Lower lobe of right lung (tissue), 2 donors: ENCODE measurements around the gene MRGPRE. TPM values are rescaled to one million over a fixed set of nuclear protein-coding genes. Genes with fewer than 3 reads are reported as not detected.

ENCODE experiments used
- ATAC-seq, 2 donors: fragments of 200-7000 bp; cut with Tn5 transposase; one replicate each; pipeline ENCODE4 v1.9.1; 2020 to 2022; ENCODE audit warnings: mild to moderate bottlenecking in 2 of 2, moderate library complexity in 2 of 2
- DNase-seq: peaks from one replicate; pipeline ENCODE4 v3.0.0-alpha.2; 2020
- H3K27ac ChIP-seq: fragments of 200-600 bp; one replicate; pipeline ENCODE4 v1.8.0; 2022
- H3K27me3 ChIP-seq: fragments of 200-600 bp; one replicate; pipeline ENCODE4 v1.8.0; 2022; ENCODE audit warnings: low read depth
- H3K36me3 ChIP-seq: fragments of 200-600 bp; one replicate; pipeline ENCODE4 v1.8.0; 2022; ENCODE audit warnings: mild to moderate bottlenecking
- H3K4me1 ChIP-seq: fragments of 200-600 bp; one replicate; pipeline ENCODE4 v1.8.0; 2022
- H3K4me3 ChIP-seq: fragments of 200-600 bp; one replicate; pipeline ENCODE4 v1.8.0; 2022; ENCODE audit warnings: mild to moderate bottlenecking
- H3K9me3 ChIP-seq: fragments of 200-600 bp; one replicate; pipeline ENCODE4 v1.8.0; 2022
- CTCF ChIP-seq: fragments of 200-600 bp; IDR thresholded peaks from one replicate; pipeline ENCODE4 v1.8.0; 2022; ENCODE audit warnings: antibody characterized with exemption, mild to moderate bottlenecking
- intact Hi-C: fragments of 100-400 bp; cut with DNase I; formaldehyde crosslinking; loops from one replicate; pipeline ENCODE4 v1.11.0; 2022
- total RNA-seq: library from RNA; stranded (reverse); fragmentation: NEBNext Ultra II Directional; extraction: Animal tissue kit (Norgen Biotek cat#: 25700); gene quantifications from one replicate; pipeline ENCODE4 v1.2.1, GENCODE V29; 2021
- donor health status: DM: no; HTN: yes; CAD: no; lungs with severe emphysema.

Gene MRGPRE
- total RNA-seq, 1 donor from 2014 or later, result not detected

GRCh38 chr11:3200388-3201111, 31.7 kb downstream of the MRGPRE start:
- Histone ChIP-seq H3K4me3 (no peak overlapping the region), H3K4me1 (peaks cover 10% of the 10 kb centered on the region), H3K9me3 (no peaks in the 10 kb centered on the region), H3K36me3 (no peaks in the 10 kb centered on the region), H3K27ac (no peak overlapping the region), H3K27me3 (peaks cover 50% of the 10 kb centered on the region)
- ATAC-seq, result no peak
- DNase-seq, result no peak
- TF ChIP-seq CTCF, result no peak
- intact Hi-C loops, result no loop called here

DNA sequence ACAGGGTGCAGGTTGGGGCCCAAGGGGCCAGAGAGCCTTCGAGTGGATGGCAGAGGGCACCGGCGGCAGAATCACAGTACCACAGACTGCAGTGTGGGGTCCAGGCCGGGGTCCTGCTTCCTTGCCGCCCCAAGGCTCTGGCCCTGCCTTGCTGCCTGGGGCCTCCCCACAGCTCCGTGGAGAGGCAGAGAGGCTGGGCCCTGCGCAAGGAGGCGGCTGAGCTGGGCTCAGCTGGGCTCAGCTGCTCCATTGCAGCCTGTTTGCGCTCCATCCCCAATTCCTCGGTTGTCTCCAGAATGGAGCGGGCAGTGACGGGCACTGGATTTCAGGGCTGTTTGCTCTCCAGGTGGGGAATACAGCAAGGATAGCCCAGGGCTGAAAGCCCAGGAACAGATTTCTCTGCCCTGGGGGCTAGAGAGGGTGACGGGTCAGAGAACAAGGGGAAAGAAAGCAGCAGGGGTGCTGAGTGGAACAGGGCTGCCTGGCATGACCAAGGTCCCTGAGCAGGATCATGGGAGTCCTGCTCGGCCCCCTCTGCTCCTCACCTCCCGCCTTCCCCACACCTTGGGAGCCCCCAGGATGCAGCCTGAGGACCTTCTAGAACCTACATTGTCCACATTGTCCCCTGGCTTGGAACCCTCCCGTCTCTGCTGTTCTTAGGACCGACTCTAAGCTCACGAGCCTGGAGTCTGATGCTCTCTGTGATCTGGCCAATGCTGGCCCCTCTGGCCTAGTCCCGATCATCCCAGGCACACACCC, 32.5 kb downstream of the MRGPRE start:
- no peak for DNase-seq
- Histone ChIP-seq H3K4me3 (no peak overlapping the region), H3K4me1 (peaks cover 10% of the 10 kb centered on the region), H3K36me3 (no peaks in the 10 kb centered on the region), H3K27ac (no peak overlapping the region), H3K9me3 (no peaks in the 10 kb centered on the region), H3K27me3 (peaks cover 52% of the 10 kb centered on the region)
- TF ChIP-seq CTCF, result no peak
- intact Hi-C loops, result no loop called here
- no peak for ATAC-seq

DNA sequence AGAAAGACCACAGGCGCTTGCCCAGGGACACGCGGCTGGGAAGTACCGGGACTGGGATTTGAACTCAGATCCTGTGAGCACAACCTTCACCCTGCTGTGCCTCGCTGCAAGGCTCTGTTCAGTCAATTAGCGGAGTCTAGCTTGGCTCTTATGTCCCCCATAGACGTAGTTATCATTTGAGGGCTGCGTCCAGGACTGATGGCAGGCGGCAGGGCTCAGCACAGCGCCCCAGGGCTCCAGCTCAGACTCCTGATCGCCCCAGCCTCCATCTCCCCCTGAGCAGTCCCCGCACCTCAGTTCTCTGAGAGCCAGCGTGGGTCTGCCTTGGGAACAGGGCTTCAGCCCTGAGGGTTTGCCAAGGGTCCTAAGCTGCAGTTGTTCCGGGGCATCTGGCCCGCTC, 33.4 kb downstream of the MRGPRE start:
- intact Hi-C loops, result no loop called here
- no peak for DNase-seq

DNA sequence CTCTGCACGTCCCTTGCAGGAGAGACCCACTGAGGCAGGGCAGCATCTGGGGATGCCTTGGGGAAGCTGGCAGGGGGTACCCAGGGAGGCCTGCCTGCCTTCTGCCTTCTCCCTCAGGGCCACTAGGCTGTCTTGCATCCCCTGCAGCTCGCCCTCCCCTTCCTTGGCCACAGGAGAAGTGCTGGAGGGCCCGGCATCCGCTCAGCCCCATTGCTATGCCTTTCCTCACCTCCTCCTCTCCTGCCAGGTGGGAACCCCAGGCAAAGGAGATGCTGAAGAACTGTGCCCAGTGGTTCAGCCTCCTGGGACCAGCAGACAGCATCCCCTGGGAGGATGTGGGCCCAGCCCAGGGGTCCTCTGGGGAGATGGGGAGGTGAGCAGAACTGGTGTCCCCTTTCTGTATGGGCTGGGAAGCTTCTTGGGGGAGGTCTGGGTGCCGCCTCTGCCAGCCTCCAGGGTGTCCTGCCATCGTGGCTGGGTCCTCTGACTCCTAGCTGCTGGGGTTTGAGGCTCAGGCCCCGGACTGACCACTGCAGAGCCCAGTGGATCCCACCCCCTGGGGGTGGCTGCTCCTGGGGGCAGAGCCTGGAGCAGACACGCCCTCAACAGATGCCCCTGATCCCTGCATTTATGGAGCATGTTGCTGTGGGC, 34.2 kb downstream of the MRGPRE start:
- DNase-seq (no peak), ATAC-seq (no peak)
- peaks cover 41% of the 10 kb centered on the region for H3K27me3 ChIP-seq
- no peak overlapping the region for H3K27ac ChIP-seq
- H3K4me3 ChIP-seq, result no peak overlapping the region
- intact Hi-C loops, result no loop called here
- H3K4me1 ChIP-seq, result peaks cover 3% of the 10 kb centered on the region
- no peaks in the 10 kb centered on the region for H3K9me3 ChIP-seq
- no peaks in the 10 kb centered on the region for H3K36me3 ChIP-seq
- no peak for TF ChIP-seq CTCF

More for the DNA sequence above, 33.4 kb downstream of the MRGPRE start:
- Histone ChIP-seq H3K36me3 (no peaks in the 10 kb centered on the region), H3K27ac (no peak overlapping the region), H3K4me1 (peaks cover 10% of the 10 kb centered on the region), H3K9me3 (no peaks in the 10 kb centered on the region), H3K27me3 (peaks cover 49% of the 10 kb centered on the region), H3K4me3 (no peak overlapping the region)
- no peak for TF ChIP-seq CTCF
- ATAC-seq, result no peak

- no peak for ATAC-seq
- H3K4me3 ChIP-seq, result no peak overlapping the region
- no peak for DNase-seq
- no peak overlapping the region for H3K27ac ChIP-seq
- H3K4me1 ChIP-seq, result no peaks in the 10 kb centered on the region
- H3K36me3 ChIP-seq, result no peaks in the 10 kb centered on the region
- H3K27me3 ChIP-seq, result peaks cover 33% of the 10 kb centered on the region
- no peak for TF ChIP-seq CTCF
- intact Hi-C loops, result no loop called here
- H3K9me3 ChIP-seq, result no peaks in the 10 kb centered on the region
Measured at GRCh38 chr11:3197044-3197695, 35.0 kb downstream of the MRGPRE start.
